ENCODE results near the gene USO1. TPM values are rescaled to one million over a fixed set of nuclear protein-coding genes. Genes with fewer than 3 reads are reported as not detected.
"Not testable (repeated sequence)": the region's sequence is repeated elsewhere in the genome, so short reads cannot be mapped to it uniquely, and the experiment has no call there.

USO1 gene
- total and polyA plus RNA-seq, 3 experiments from 2014 or later: 33.5 to 41.5 (median 39.9) TPM

DNA sequence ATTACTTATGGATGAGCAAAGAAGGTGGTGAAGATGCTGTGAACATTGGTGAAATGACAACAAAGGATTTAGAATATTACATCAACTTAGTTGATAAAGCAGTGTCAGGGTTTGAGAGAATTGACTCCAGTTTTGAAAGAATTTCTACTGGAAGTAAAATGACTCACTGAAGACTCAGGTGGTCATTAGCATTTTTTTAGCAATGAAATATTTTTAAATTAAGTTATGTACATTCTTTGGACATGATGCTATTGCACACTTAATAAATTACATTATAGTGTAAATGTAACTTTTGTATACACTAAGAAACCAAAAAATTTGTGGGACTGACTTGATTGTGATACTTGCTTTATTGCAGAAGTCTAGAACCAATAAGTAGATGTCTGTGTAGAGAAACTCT, 56.9 kb downstream of the USO1 start:
- H3K4me3 ChIP-seq (ENCODE audit: low read length): no peak overlapping the region
- no peak overlapping the region for H3K27ac ChIP-seq (ENCODE audit: low read depth, low read length)
- no peaks in the 10 kb centered on the region for H3K27me3 Mint-ChIP-seq
- ChIA-PET POLR2A (no interaction called here), CTCF (no interaction called here)
- DNase-seq: no peak
- peaks cover 5 to 18% (median 14%) of the 10 kb centered on the region in 3 donors for H3K4me1 Mint-ChIP-seq
- H3K27ac Mint-ChIP-seq: no peak overlapping the region
- H3K36me3 ChIP-seq (ENCODE audit: insufficient read depth, low read length): peaks cover 23% of the 10 kb centered on the region
- H3K4me1 ChIP-seq (ENCODE audit: insufficient read depth, low read length): no peaks in the 10 kb centered on the region
- peaks cover 0 to under 1% (median 0%) of the 10 kb centered on the region in 5 donors for H3K9me3 Mint-ChIP-seq
- H3K27me3 ChIP-seq (ENCODE audit: insufficient read depth, low read length, poor library complexity, severe bottlenecking): no peaks in the 10 kb centered on the region
- H3K36me3 Mint-ChIP-seq: peaks cover 19 to 74% (median 24%) of the 10 kb centered on the region in 3 donors
- H3K4me3 Mint-ChIP-seq: no peak overlapping the region
- no peaks in the 10 kb centered on the region for H3K9me3 ChIP-seq (ENCODE audit: low read length)

DNA sequence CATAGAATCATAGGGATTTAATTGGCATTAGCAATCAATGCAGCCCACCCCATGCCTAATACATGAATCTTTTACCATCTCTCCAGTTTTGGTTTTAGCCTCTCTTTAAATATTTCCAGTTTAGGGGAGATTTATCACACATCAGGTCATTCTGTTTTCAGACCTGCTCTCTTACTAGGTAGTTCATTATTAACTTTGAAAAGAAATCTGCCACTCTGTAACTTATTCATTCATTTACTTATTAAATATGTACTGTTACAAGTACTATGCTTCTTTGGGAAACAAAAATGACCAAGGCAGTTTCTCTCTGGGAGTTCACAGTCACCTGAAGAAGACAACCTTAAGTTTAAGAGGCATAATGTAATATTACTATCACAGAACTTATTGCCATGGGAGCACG, 62.1 kb downstream of the USO1 start:
- Histone ChIP-seq H3K27me3 (ENCODE audit: insufficient read depth, low read length, poor library complexity, severe bottlenecking) (no peaks in the 10 kb centered on the region), H3K27ac (ENCODE audit: low read depth, low read length) (no peak overlapping the region), H3K9me3 (ENCODE audit: low read length) (no peaks in the 10 kb centered on the region), H3K4me3 (ENCODE audit: low read length) (no peak overlapping the region), H3K36me3 (ENCODE audit: insufficient read depth, low read length) (peaks cover 21% of the 10 kb centered on the region), H3K4me1 (ENCODE audit: insufficient read depth, low read length) (no peaks in the 10 kb centered on the region)
- peak overlapping the region in 4 of 8 donors; percentile 2 to 92 (median 30) for H3K27ac Mint-ChIP-seq
- H3K4me3 Mint-ChIP-seq: no peak overlapping the region
- CTCF ChIA-PET: no interaction called here
- H3K27me3 Mint-ChIP-seq: no peaks in the 10 kb centered on the region
- POLR2A ChIA-PET: no interaction called here
- H3K36me3 Mint-ChIP-seq: peaks cover 9 to 64% (median 17%) of the 10 kb centered on the region in 3 donors
- DNase-seq: no peak
- H3K9me3 Mint-ChIP-seq: no peaks in the 10 kb centered on the region
- peaks cover 0 to 3% (median 1%) of the 10 kb centered on the region in 3 donors for H3K4me1 Mint-ChIP-seq

DNA sequence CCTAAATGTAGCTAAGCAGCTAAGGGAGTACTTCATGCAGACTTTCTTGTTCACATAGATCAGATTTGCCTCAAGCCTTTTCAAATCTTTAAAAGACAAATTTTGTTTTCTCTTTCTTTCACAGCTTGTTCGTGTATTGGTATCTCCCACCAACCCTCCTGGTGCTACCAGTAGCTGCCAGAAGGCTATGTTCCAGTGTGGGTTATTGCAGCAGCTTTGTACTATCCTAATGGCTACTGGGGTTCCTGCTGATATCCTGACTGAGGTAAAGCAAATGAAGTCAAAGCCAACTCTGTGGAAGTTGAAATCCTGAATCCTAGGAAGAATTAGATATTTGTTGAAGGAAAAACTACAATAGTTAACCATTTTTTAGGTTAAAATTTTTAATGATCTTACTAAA, 62.6 kb downstream of the USO1 start:
- Histone ChIP-seq H3K36me3 (ENCODE audit: insufficient read depth, low read length) (peaks cover 18% of the 10 kb centered on the region), H3K4me3 (ENCODE audit: low read length) (no peak overlapping the region), H3K9me3 (ENCODE audit: low read length) (no peaks in the 10 kb centered on the region), H3K4me1 (ENCODE audit: insufficient read depth, low read length) (no peaks in the 10 kb centered on the region), H3K27me3 (ENCODE audit: insufficient read depth, low read length, poor library complexity, severe bottlenecking) (no peaks in the 10 kb centered on the region), H3K27ac (ENCODE audit: low read depth, low read length) (no peak overlapping the region)
- ChIA-PET CTCF (no interaction called here), POLR2A (no interaction called here)
- no peaks in the 10 kb centered on the region for H3K9me3 Mint-ChIP-seq
- no peaks in the 10 kb centered on the region for H3K27me3 Mint-ChIP-seq
- H3K4me1 Mint-ChIP-seq: peaks cover 0 to 3% (median 1%) of the 10 kb centered on the region in 3 donors
- H3K27ac Mint-ChIP-seq: peak overlapping the region in 2 of 8 donors; percentile 48 to 92
- no peak for DNase-seq
- peaks cover 9 to 64% (median 15%) of the 10 kb centered on the region in 3 donors for H3K36me3 Mint-ChIP-seq
- H3K4me3 Mint-ChIP-seq: no peak overlapping the region

DNA sequence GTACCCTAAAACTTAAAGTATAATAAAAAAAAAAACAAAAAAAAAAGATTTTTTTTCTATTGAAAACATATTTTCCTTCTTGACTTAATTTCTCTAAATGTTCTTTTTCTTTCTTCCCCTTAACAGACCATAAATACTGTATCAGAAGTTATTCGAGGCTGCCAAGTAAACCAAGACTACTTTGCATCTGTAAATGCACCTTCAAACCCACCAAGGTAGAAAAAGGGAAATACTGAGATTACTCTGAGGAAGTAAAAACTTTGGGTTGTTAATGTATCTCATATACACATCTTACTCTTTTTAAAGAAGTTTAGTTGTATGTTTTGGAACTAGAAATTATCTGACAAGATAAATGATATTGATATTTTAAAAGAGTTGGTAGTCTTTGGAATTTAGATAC, 65.6 kb downstream of the USO1 start:
- Histone ChIP-seq H3K4me3 (ENCODE audit: low read length) (no peak overlapping the region), H3K27me3 (ENCODE audit: insufficient read depth, low read length, poor library complexity, severe bottlenecking) (no peaks in the 10 kb centered on the region), H3K9me3 (ENCODE audit: low read length) (no peaks in the 10 kb centered on the region), H3K4me1 (ENCODE audit: insufficient read depth, low read length) (no peaks in the 10 kb centered on the region), H3K36me3 (ENCODE audit: insufficient read depth, low read length) (peaks cover 9% of the 10 kb centered on the region), H3K27ac (ENCODE audit: low read depth, low read length) (no peak overlapping the region)
- DNase-seq: no peak
- POLR2A ChIA-PET: no interaction called here
- Mint-ChIP-seq H3K9me3 (no peaks in the 10 kb centered on the region), H3K4me1 (peaks cover 0 to 3% (median 0%) of the 10 kb centered on the region in 3 donors), H3K27ac (peak overlapping the region in 2 of 8 donors; percentile 23 to 46), H3K27me3 (no peaks in the 10 kb centered on the region), H3K4me3 (no peak overlapping the region), H3K36me3 (peaks cover 3 to 57% (median 14%) of the 10 kb centered on the region in 3 donors)
- CTCF ChIA-PET: no interaction called here

DNA sequence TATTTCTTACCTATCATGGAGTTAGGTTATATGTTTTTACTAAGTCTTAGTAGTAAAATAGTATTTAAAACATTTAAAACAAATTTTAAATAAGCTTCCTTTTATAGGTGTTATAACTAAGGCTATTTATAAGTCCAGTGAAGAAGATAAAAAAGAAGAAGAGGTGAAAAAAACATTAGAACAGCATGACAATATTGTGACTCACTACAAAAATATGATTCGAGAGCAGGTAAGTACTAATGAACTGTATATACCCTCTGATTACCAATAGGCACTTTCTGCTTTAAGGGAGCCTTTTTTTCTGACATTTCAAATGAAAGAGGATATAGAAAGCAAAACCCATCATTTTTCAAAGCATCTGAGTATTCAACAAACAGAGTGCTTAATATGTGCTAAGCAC, 76.6 kb downstream of the USO1 start:
- Mint-ChIP-seq H3K4me3 (no peak overlapping the region), H3K4me1 (peaks cover 0 to 3% (median 3%) of the 10 kb centered on the region in 3 donors), H3K9me3 (no peaks in the 10 kb centered on the region), H3K27me3 (no peaks in the 10 kb centered on the region), H3K27ac (no peak overlapping the region), H3K36me3 (peaks cover 0 to 69% (median 14%) of the 10 kb centered on the region in 3 donors)
- Histone ChIP-seq H3K27me3 (ENCODE audit: insufficient read depth, low read length, poor library complexity, severe bottlenecking) (no peaks in the 10 kb centered on the region), H3K27ac (ENCODE audit: low read depth, low read length) (no peak overlapping the region), H3K36me3 (ENCODE audit: insufficient read depth, low read length) (peaks cover 12% of the 10 kb centered on the region), H3K4me1 (ENCODE audit: insufficient read depth, low read length) (no peaks in the 10 kb centered on the region), H3K4me3 (ENCODE audit: low read length) (no peak overlapping the region), H3K9me3 (ENCODE audit: low read length) (no peaks in the 10 kb centered on the region)
- CTCF ChIA-PET: interaction anchor here (1.0 kb wide), 1 partner anchor 47 kb away, joined by 3 read pairs; no protein-coding TSS in a partner anchor
- POLR2A ChIA-PET: no interaction called here
- DNase-seq: no peak

DNA sequence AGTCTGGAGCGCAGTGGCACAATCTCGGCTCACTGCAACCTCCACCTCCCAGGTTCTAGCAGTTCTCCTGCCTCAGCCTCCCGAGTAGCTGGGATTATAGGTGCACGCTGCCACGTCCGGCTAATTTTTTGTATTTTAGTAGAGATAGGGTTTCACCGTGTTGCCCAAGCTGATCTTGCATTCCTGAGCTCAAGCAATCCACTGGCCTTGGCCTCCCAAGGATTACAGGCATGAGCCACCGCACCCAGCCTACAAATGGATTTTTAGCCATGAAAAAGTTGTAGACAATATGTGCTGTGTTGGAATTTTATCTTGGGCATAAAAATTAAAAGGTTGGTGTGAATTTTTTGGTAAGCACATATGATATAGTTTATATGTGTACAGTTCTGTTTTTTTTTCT, 81.7 kb downstream of the USO1 start:
- H3K4me3 Mint-ChIP-seq; H3K4me1 ChIP-seq (ENCODE audit: insufficient read depth, low read length); H3K4me1 Mint-ChIP-seq; DNase-seq; H3K27ac ChIP-seq (ENCODE audit: low read depth, low read length); H3K9me3 Mint-ChIP-seq; H3K27ac Mint-ChIP-seq; H3K27me3 ChIP-seq (ENCODE audit: insufficient read depth, low read length, poor library complexity, severe bottlenecking); H3K9me3 ChIP-seq (ENCODE audit: low read length); POLR2A ChIA-PET; CTCF ChIA-PET; H3K4me3 ChIP-seq (ENCODE audit: low read length); H3K27me3 Mint-ChIP-seq: not testable (repeated sequence)
- peaks cover 0 to 73% (median 20%) of the 10 kb centered on the region in 3 donors for H3K36me3 Mint-ChIP-seq
- peaks cover 22% of the 10 kb centered on the region for H3K36me3 ChIP-seq (ENCODE audit: insufficient read depth, low read length)

DNA sequence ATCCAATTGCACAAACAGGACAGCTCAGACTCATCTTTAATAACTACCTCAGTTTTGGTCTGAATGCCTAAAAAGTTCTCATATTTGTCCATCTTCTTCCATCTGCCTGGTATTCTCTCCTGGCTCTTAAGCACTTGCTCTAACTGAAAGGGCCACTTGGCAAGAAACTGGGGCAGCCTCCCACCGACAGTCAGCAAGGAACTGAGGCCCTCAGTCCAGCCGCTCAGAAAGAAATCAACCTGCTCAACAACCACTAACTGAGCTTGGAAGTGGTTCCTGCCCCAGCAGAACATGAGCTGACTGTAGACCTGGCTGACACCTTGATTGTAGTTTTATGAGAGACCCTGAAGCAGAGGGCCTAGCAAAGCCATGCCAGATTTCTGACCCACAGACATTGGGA, 93.5 kb downstream of the USO1 start:
- H3K36me3 Mint-ChIP-seq: peaks cover 9 to 30% (median 16%) of the 10 kb centered on the region in 3 donors
- ChIA-PET POLR2A (no interaction called here), CTCF (no interaction called here)
- H3K4me1 Mint-ChIP-seq: no peaks in the 10 kb centered on the region
- no peaks in the 10 kb centered on the region for H3K9me3 ChIP-seq (ENCODE audit: low read length)
- no peaks in the 10 kb centered on the region for H3K4me1 ChIP-seq (ENCODE audit: insufficient read depth, low read length)
- H3K4me3 ChIP-seq (ENCODE audit: low read length): no peak overlapping the region
- H3K4me3 Mint-ChIP-seq: no peak overlapping the region
- H3K9me3 Mint-ChIP-seq: no peaks in the 10 kb centered on the region
- peak overlapping the region in 1 of 8 donors; percentile 2 for H3K27ac Mint-ChIP-seq
- no peak overlapping the region for H3K27ac ChIP-seq (ENCODE audit: low read depth, low read length)
- peaks cover 3 to 5% of the 10 kb centered on the region in 2 donors for H3K27me3 Mint-ChIP-seq
- H3K27me3 ChIP-seq (ENCODE audit: insufficient read depth, low read length, poor library complexity, severe bottlenecking): no peaks in the 10 kb centered on the region
- H3K36me3 ChIP-seq (ENCODE audit: insufficient read depth, low read length): peaks cover 9% of the 10 kb centered on the region
- no peak for DNase-seq

DNA sequence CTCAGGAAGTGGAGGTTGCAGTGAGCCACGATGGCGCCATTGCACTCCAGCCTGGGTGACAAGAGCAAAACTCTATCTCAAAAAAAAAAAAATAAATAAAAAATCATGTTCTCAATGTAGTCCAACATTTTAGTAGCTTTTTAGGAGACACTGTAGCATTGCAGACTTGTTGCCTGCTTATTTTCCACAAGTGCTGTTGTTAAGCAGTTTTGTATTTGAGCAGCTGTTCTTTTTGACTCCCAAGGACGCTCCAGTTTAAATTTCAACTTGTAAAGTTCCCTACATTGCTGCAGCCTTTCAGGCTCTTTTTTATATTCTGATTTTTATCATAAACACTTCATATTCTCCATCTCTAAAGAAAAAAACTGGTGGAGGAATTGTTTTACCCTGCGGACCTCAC, 94.7 kb downstream of the USO1 start:
- ChIA-PET POLR2A (no interaction called here), CTCF (no interaction called here)
- no peaks in the 10 kb centered on the region for H3K9me3 ChIP-seq (ENCODE audit: low read length)

More for the DNA sequence above, 94.7 kb downstream of the USO1 start:
- Mint-ChIP-seq H3K27ac (no peak overlapping the region), H3K4me1 (no peaks in the 10 kb centered on the region), H3K9me3 (no peaks in the 10 kb centered on the region), H3K36me3 (peaks cover 4 to 21% (median 12%) of the 10 kb centered on the region in 3 donors), H3K27me3 (peaks cover 3 to 6% of the 10 kb centered on the region in 2 donors), H3K4me3 (no peak overlapping the region)
- H3K27ac ChIP-seq (ENCODE audit: low read depth, low read length): no peak overlapping the region
- no peaks in the 10 kb centered on the region for H3K27me3 ChIP-seq (ENCODE audit: insufficient read depth, low read length, poor library complexity, severe bottlenecking)
- H3K4me1 ChIP-seq (ENCODE audit: insufficient read depth, low read length): no peaks in the 10 kb centered on the region
- no peaks in the 10 kb centered on the region for H3K36me3 ChIP-seq (ENCODE audit: insufficient read depth, low read length)
- H3K4me3 ChIP-seq (ENCODE audit: low read length): no peak overlapping the region
- DNase-seq: no peak

Data from CD8-positive, alpha-beta memory T cell (primary cell).